NK-92 treated with Interleukin-12 subunit alpha and Interleukin-12 subunit beta, amount 100 ng/mL, for 24 hours (cell line): ENCODE measurements around the gene POLN.

Experiments
- DNase-seq: peaks from one replicate; lab custom pipeline; 2025; lab: John Stamatoyannopoulos, UW

Gene POLN

GRCh38 chr4:2241410-2242353 is at the start of gene POLN, which contains the start of gene HAUS3:
TSS of gene POLN (minus strand) at chr4:2242121. CDS start at chr4:2229231, 12,890 bp downstream.
TSS of gene HAUS3 (minus strand) at chr4:2242121. CDS start at chr4:2240946, 1,175 bp downstream.
- peak; percentile 98 for DNase-seq

GRCh38 chr4:2290974-2291704 is 49.2 kb upstream of the POLN start:
- DNase-seq = peak; percentile 41

- no peak for DNase-seq
Measured at GRCh38 chr4:2290488-2290887, 48.6 kb upstream of the POLN start.

GRCh38 chr4:2289955-2290333 is 48.0 kb upstream of the POLN start:
- DNase-seq = no peak

GRCh38 chr4:2289311-2289954 is 47.5 kb upstream of the POLN start:
- no peak for DNase-seq

GRCh38 chr4:2288051-2288541 is 46.2 kb upstream of the POLN start:
- DNase-seq = no peak

GRCh38 chr4:2287594-2287915 is 45.6 kb upstream of the POLN start:
- no peak for DNase-seq

GRCh38 chr4:2286904-2287593 is 45.1 kb upstream of the POLN start:
- no peak for DNase-seq

- no peak for DNase-seq
Measured at GRCh38 chr4:2285613-2286381, 43.9 kb upstream of the POLN start.

- no peak for DNase-seq
Measured at GRCh38 chr4:2284934-2285612, 43.2 kb upstream of the POLN start.

GRCh38 chr4:2284161-2284933 is 42.4 kb upstream of the POLN start:
- DNase-seq = no peak

- DNase-seq = no peak
Measured at GRCh38 chr4:2283199-2283711, 41.3 kb upstream of the POLN start.

- DNase-seq = peak; percentile 45
Measured at GRCh38 chr4:2281575-2282343, 39.8 kb upstream of the POLN start.

- no peak for DNase-seq
Measured at GRCh38 chr4:2280531-2281300, 38.8 kb upstream of the POLN start.

GRCh38 chr4:2277956-2278355 is 36.0 kb upstream of the POLN start:
- no peak for DNase-seq

GRCh38 chr4:2276581-2277325 is 34.8 kb upstream of the POLN start:
- no peak for DNase-seq
